ENCODE results near the gene MAP4K4. TPM values are rescaled to one million over a fixed set of nuclear protein-coding genes. Genes with fewer than 3 reads are reported as not detected.

MAP4K4 gene
- total RNA-seq, 4 donors from 2014 or later = 29.6 to 56.6 (median 38.2) TPM

- H3K27ac ChIP-seq = no peak overlapping the region
- no peak for DNase-seq (ENCODE audit: low spot score in 2 of 2)
- H3K36me3 ChIP-seq = peaks cover 71% of the 10 kb centered on the region
- no peak for TF ChIP-seq POLR2AphosphoS5 (IDR thresholded peaks at IDR 0.05)
- no peak for TF ChIP-seq CTCF (IDR thresholded peaks at IDR 0.05)
- no peak for TF ChIP-seq POLR2A (IDR thresholded peaks at IDR 0.05)
- TF ChIP-seq EP300 (IDR thresholded peaks at IDR 0.05) = no peak
- peaks cover 17% of the 10 kb centered on the region for H3K4me1 ChIP-seq
- H3K4me3 ChIP-seq = no peak overlapping the region
- H3K9me3 ChIP-seq = no peaks in the 10 kb centered on the region
- H3K27me3 ChIP-seq = no peaks in the 10 kb centered on the region
- WGBS = 50% methylated on average over 2 of the region's 2 CpGs
Observed at GRCh38 chr2:101843048-101843447, 145.5 kb downstream of the MAP4K4 start.

- no peak for DNase-seq (ENCODE audit: low spot score in 2 of 2)
- Histone ChIP-seq H3K36me3 (peaks cover 71% of the 10 kb centered on the region), H3K4me3 (no peak overlapping the region), H3K4me1 (peaks cover 17% of the 10 kb centered on the region), H3K9me3 (no peaks in the 10 kb centered on the region), H3K27me3 (no peaks in the 10 kb centered on the region), H3K27ac (no peak overlapping the region)
- 87% methylated on average over 6 of the region's 6 CpGs for WGBS
- TF ChIP-seq CTCF (IDR thresholded peaks at IDR 0.05) (no peak), POLR2AphosphoS5 (IDR thresholded peaks at IDR 0.05) (no peak), EP300 (IDR thresholded peaks at IDR 0.05) (no peak), POLR2A (IDR thresholded peaks at IDR 0.05) (no peak)
Observed at GRCh38 chr2:101843471-101843870, 146.0 kb downstream of the MAP4K4 start.

- H3K36me3 ChIP-seq = peaks cover 67% of the 10 kb centered on the region
- H3K4me3 ChIP-seq = no peak overlapping the region
- H3K27me3 ChIP-seq = no peaks in the 10 kb centered on the region
- no peak overlapping the region for H3K27ac ChIP-seq
- no peaks in the 10 kb centered on the region for H3K9me3 ChIP-seq
- TF ChIP-seq EP300 (IDR thresholded peaks at IDR 0.05) = no peak
- TF ChIP-seq POLR2AphosphoS5 (IDR thresholded peaks at IDR 0.05) = no peak
- no peak for TF ChIP-seq POLR2A (IDR thresholded peaks at IDR 0.05)
- TF ChIP-seq CTCF (IDR thresholded peaks at IDR 0.05) = no peak
- 78% methylated on average over 12 of the region's 12 CpGs for WGBS
- H3K4me1 ChIP-seq = peaks cover 20% of the 10 kb centered on the region
- no peak for DNase-seq (ENCODE audit: low spot score in 2 of 2)
Observed at GRCh38 chr2:101844055-101844635, 146.6 kb downstream of the MAP4K4 start.

GRCh38 chr2:101846973-101847372 lies 149.5 kb downstream of the MAP4K4 start:
- Histone ChIP-seq H3K27me3 (no peaks in the 10 kb centered on the region), H3K4me1 (peaks cover 27% of the 10 kb centered on the region), H3K4me3 (no peak overlapping the region), H3K9me3 (no peaks in the 10 kb centered on the region), H3K36me3 (peaks cover 47% of the 10 kb centered on the region), H3K27ac (no peak overlapping the region)
- no peak for DNase-seq (ENCODE audit: low spot score in 2 of 2)
- TF ChIP-seq POLR2A (IDR thresholded peaks at IDR 0.05) (no peak), CTCF (IDR thresholded peaks at IDR 0.05) (no peak), EP300 (IDR thresholded peaks at IDR 0.05) (no peak), POLR2AphosphoS5 (IDR thresholded peaks at IDR 0.05) (no peak)
- WGBS = 93% methylated on average over 3 of the region's 3 CpGs

GRCh38 chr2:101847661-101848339 lies 150.3 kb downstream of the MAP4K4 start:
- no peak for DNase-seq (ENCODE audit: low spot score in 2 of 2)
- no peak for TF ChIP-seq POLR2AphosphoS5 (IDR thresholded peaks at IDR 0.05)
- TF ChIP-seq CTCF (IDR thresholded peaks at IDR 0.05) = no peak
- no peak for TF ChIP-seq POLR2A (IDR thresholded peaks at IDR 0.05)
- TF ChIP-seq EP300 (IDR thresholded peaks at IDR 0.05) = no peak
- 90% methylated on average over 4 of the region's 4 CpGs for WGBS
- Histone ChIP-seq H3K27ac (no peak overlapping the region), H3K4me3 (no peak overlapping the region), H3K4me1 (peaks cover 19% of the 10 kb centered on the region), H3K9me3 (no peaks in the 10 kb centered on the region), H3K36me3 (peaks cover 40% of the 10 kb centered on the region), H3K27me3 (no peaks in the 10 kb centered on the region)

All from suprapubic skin (tissue), 4 donors.